Measurements from ENCODE around the gene CD200. TPM values are rescaled to one million over a fixed set of nuclear protein-coding genes. Genes with fewer than 3 reads are reported as not detected.

The CD200 gene
- total RNA-seq, 2 donors from 2014 or later = 49.2 to 58.6 TPM

GRCh38 chr3:112366522-112366921 lies 33.6 kb downstream of the CD200 start:
- Mint-ChIP-seq H3K36me3 (ENCODE audit: low read depth) (peaks cover 36% of the 10 kb centered on the region), H3K9me3 (no peaks in the 10 kb centered on the region), H3K4me3 (no peak overlapping the region), H3K27me3 (ENCODE audit: insufficient read depth) (no peaks in the 10 kb centered on the region), H3K27ac (no peak overlapping the region), H3K4me1 (peaks cover 18% of the 10 kb centered on the region)
- no peak overlapping the region for H3K9ac ChIP-seq (ENCODE audit: extremely low read depth, low read length, poor library complexity, severe bottlenecking)
- WGBS, 2 experiments (ENCODE audit: insufficient coverage in 1 of 2, insufficient read length in 1 of 2) = 65% methylated on average over 3 of the region's 3 CpGs; no CpG with 5 or more reads in 1 of the 2 experiments
- TF ChIP-seq CTCF (conservative IDR thresholded peaks at IDR 0.05) = no peak
- no peaks in the 10 kb centered on the region for H3K9me3 ChIP-seq (ENCODE audit: control insufficient read depth, low read length)
- H3K4me3 ChIP-seq (ENCODE audit: low read length) = no peak overlapping the region
- peaks cover 35% of the 10 kb centered on the region for H3K36me3 ChIP-seq (ENCODE audit: control insufficient read depth, insufficient read depth, low read length)
- H3K4me1 ChIP-seq (ENCODE audit: control insufficient read depth, insufficient read depth, low read length) = peaks cover 4% of the 10 kb centered on the region
- DNase-seq = no peak
- H3K27ac ChIP-seq (ENCODE audit: low read depth, low read length) = no peak overlapping the region
- H3K27me3 ChIP-seq (ENCODE audit: control insufficient read depth, insufficient read depth, low read length, poor library complexity, severe bottlenecking) = no peaks in the 10 kb centered on the region

- no peak overlapping the region for H3K9ac ChIP-seq (ENCODE audit: extremely low read depth, low read length, poor library complexity, severe bottlenecking)
- Mint-ChIP-seq H3K27ac (no peak overlapping the region), H3K9me3 (no peaks in the 10 kb centered on the region), H3K4me3 (no peak overlapping the region), H3K27me3 (ENCODE audit: insufficient read depth) (no peaks in the 10 kb centered on the region), H3K36me3 (ENCODE audit: low read depth) (peaks cover 3% of the 10 kb centered on the region), H3K4me1 (no peaks in the 10 kb centered on the region)
- no peak overlapping the region for H3K4me3 ChIP-seq (ENCODE audit: low read length)
- peaks cover 6% of the 10 kb centered on the region for H3K36me3 ChIP-seq (ENCODE audit: control insufficient read depth, insufficient read depth, low read length)
- no peaks in the 10 kb centered on the region for H3K27me3 ChIP-seq (ENCODE audit: control insufficient read depth, insufficient read depth, low read length, poor library complexity, severe bottlenecking)
- H3K9me3 ChIP-seq (ENCODE audit: control insufficient read depth, low read length) = no peaks in the 10 kb centered on the region
- TF ChIP-seq CTCF (conservative IDR thresholded peaks at IDR 0.05) = no peak
- H3K4me1 ChIP-seq (ENCODE audit: control insufficient read depth, insufficient read depth, low read length) = no peaks in the 10 kb centered on the region
- H3K27ac ChIP-seq (ENCODE audit: low read depth, low read length) = no peak overlapping the region
- no peak for DNase-seq
- WGBS, 2 experiments (ENCODE audit: insufficient coverage in 1 of 2, insufficient read length in 1 of 2) = 87 to 92% methylated on average over 3 of the region's 3 CpGs
Observed at GRCh38 chr3:112371569-112371968, 38.6 kb downstream of the CD200 start.

GRCh38 chr3:112372396-112372795 lies 39.4 kb downstream of the CD200 start:
- no peak overlapping the region for H3K27ac ChIP-seq (ENCODE audit: low read depth, low read length)
- H3K27me3 ChIP-seq (ENCODE audit: control insufficient read depth, insufficient read depth, low read length, poor library complexity, severe bottlenecking) = no peaks in the 10 kb centered on the region
- no peak overlapping the region for H3K4me3 ChIP-seq (ENCODE audit: low read length)
- peaks cover 3% of the 10 kb centered on the region for H3K36me3 Mint-ChIP-seq (ENCODE audit: low read depth)
- no peaks in the 10 kb centered on the region for H3K9me3 ChIP-seq (ENCODE audit: control insufficient read depth, low read length)
- no peak for DNase-seq
- TF ChIP-seq CTCF (conservative IDR thresholded peaks at IDR 0.05) = no peak
- no peak overlapping the region for H3K9ac ChIP-seq (ENCODE audit: extremely low read depth, low read length, poor library complexity, severe bottlenecking)
- no peaks in the 10 kb centered on the region for H3K27me3 Mint-ChIP-seq (ENCODE audit: insufficient read depth)
- no peaks in the 10 kb centered on the region for H3K4me1 Mint-ChIP-seq
- H3K4me3 Mint-ChIP-seq = no peak overlapping the region
- H3K4me1 ChIP-seq (ENCODE audit: control insufficient read depth, insufficient read depth, low read length) = no peaks in the 10 kb centered on the region
- no peaks in the 10 kb centered on the region for H3K9me3 Mint-ChIP-seq
- H3K27ac Mint-ChIP-seq = no peak overlapping the region
- peaks cover 6% of the 10 kb centered on the region for H3K36me3 ChIP-seq (ENCODE audit: control insufficient read depth, insufficient read depth, low read length)
- WGBS, 2 experiments (ENCODE audit: insufficient coverage in 1 of 2, insufficient read length in 1 of 2) = 100% methylated on average over 1 of the region's 1 CpG; no CpG with 5 or more reads in 1 of the 2 experiments

Data from endodermal cell (in vitro differentiated cells).